Inflammatory macrophage treated with lipopolysaccharide for 1 hour (primary cell): ENCODE results near the gene TP53I13.

Experiments used
- DNase-seq, 2 donors: peaks; one replicate each; pipeline ENCODE4 v3.0.0-alpha.2; 2020 to 2022

The TP53I13 gene

DNA sequence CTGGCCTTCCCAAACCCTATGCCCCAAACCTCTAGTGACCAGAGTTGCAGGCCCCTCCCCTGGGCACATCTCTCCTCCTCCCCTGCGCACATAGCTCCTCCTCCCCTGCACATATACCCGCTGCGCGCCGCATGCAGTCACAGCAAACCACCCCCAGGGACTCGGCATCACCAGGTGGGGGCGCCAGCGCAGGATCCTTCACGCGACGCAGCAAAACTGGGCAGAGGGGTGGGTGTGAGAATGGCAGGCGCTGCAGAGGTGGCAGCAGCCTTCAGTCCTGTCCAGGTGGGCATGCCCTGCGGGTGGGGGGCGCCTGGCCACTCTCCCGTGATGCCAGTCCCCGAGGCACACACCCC, 48.6 kb downstream of the TP53I13 start:
- DNase-seq = peak; percentile 71 to 79

GRCh38 chr17:29617481-29618271, 49.2 kb downstream of the TP53I13 start:
- peak; percentile 67 to 86 for DNase-seq

- DNase-seq = no peak
Measured at GRCh38 chr17:29618272-29619065, 50.0 kb downstream of the TP53I13 start.

GRCh38 chr17:29619251-29619650, 50.8 kb downstream of the TP53I13 start:
- no peak for DNase-seq

- no peak for DNase-seq
Measured at GRCh38 chr17:29620271-29620670, 51.8 kb downstream of the TP53I13 start.

GRCh38 chr17:29620779-29621500, 52.4 kb downstream of the TP53I13 start:
- DNase-seq = no peak

DNA sequence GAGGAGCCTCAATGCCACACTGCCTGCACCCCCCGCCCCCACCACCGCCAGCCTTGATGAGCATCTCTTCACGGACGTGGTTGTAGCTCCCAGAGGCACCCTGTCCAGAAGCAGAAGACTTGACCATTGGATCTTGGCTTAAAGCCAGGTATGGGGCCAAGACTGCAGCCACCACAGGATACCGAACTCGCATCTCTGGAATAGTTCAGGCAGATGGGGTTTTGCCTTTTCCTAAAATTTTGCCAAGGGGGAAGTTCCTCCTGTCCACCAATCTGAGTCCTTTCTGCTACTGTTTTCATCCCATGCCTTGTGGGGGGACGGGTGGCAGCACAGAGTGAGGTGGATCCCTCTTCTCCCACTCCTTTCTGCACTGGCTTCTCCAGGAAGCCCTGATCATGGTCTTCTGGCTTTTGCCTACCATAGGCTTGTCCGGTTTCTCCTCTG, 53.3 kb downstream of the TP53I13 start:
- DNase-seq = no peak
